GM13976 (cell line): ENCODE results near the gene CSF3.

Source experiments
- DNase-seq: peaks from one replicate; pipeline ENCODE4 v3.0.0; 2012; ENCODE audit warnings: low spot score
- CTCF ChIP-seq: IDR thresholded peaks from 2 replicates; pipeline ENCODE4 v1.5.1; 2012; ENCODE audit warnings: borderline replicate concordance, mild to moderate bottlenecking; ENCODE audit not compliant: insufficient read depth; ENCODE audit errors: extremely low read depth, missing control alignments, control extremely low read depth
- in situ Hi-C: fragments of 300-500 bp; cut with MboI; formaldehyde crosslinking; loops from one replicate; pipeline ENCODE4 v1.12.0; 2022; ENCODE audit warnings: low sequenced_read_pairs, mixed read lengths, inconsistent platforms; ENCODE audit not compliant: unreplicated experiment

The CSF3 gene

GRCh38 chr17:40059729-40060475 lies 44.7 kb downstream of the CSF3 start:
- in situ Hi-C loops: no loop called here
- no peak for DNase-seq

DNA sequence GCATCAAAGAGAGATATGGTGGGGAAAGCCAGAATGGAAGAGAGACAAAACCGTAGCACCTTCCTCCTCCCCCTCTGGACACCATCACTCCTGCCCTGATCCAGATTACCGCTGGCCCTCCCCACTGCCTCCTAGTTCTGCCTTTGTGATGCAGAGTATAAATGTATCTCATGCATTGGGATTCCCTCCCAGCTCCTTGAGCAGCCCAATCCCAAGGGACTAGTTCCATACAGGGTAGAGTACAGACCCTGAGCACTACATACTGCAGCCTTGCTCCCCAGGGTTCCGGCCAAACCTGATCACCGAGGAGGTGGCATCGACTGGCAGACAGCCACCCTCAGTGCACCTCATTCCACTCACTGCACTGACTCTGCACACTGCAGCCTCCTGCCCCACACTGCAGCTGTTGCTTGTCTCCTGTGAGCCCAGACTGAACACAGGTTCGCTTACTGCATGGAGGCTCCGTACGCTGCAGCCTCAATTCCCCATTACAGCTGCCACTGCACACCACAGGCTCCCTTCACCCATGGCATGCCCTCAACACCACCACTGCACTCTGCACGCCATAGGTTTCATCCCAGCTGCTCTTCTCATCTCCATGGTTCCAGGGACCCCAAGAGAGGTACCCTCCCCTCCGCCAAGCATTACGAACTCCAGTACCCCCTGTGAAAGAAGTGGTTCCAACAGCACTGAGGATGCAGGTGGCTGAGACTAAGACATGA lies 45.8 kb downstream of the CSF3 start:
- no peak for TF ChIP-seq CTCF
- DNase-seq: no peak
- in situ Hi-C loops: no loop called here

More at GRCh38 chr17:40059729-40060475, 44.7 kb downstream of the CSF3 start:
- no peak for TF ChIP-seq CTCF

DNA sequence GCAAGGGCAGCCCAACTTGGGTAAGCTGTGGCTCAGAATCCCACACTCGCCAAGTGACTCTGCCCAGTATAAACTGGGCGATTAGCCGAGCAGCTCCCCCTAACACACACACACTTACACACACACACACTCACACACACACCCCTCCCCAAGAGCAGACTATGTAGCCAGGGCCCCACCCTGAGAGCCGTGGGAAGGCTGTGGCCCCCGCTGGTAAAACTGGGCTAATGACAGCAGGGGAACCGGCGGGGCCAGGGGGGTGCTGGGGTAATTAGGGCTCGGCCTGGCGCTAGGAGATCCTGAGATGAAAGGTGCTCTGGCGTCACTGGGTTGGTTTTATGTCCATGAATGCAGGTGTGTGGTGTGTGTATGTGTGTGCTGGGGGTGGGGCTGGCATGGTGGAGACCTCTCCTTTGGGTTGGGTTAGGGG lies 46.4 kb downstream of the CSF3 start:
- TF ChIP-seq CTCF: no peak
- DNase-seq: no peak
- in situ Hi-C loops: no loop called here

- DNase-seq: peak; percentile 92
- in situ Hi-C loops: no loop called here
- TF ChIP-seq CTCF: peak; percentile 41
These were observed 47.3 kb downstream of the CSF3 start, which contains the start of gene THRA for GRCh38 chr17:40062329-40063186. THRA (plus strand) TSS chr17:40062965; CDS start chr17:40074489, 11,524 bp downstream.

GRCh38 chr17:40063187-40063771 lies 48.0 kb downstream of the CSF3 start:
- no peak for TF ChIP-seq CTCF
- in situ Hi-C loops: no loop called here
- peak; percentile 68 for DNase-seq
